ENCODE data around the gene DISC1. TPM values are rescaled to one million over a fixed set of nuclear protein-coding genes. Genes with fewer than 3 reads are reported as not detected.
"Not testable (repeated sequence)": the region's sequence is repeated elsewhere in the genome, so short reads cannot be mapped to it uniquely, and the experiment has no call there.

DISC1 gene
- total RNA-seq, 2 experiments from 2014 or later = 12.6 to 14.7 TPM

DNA sequence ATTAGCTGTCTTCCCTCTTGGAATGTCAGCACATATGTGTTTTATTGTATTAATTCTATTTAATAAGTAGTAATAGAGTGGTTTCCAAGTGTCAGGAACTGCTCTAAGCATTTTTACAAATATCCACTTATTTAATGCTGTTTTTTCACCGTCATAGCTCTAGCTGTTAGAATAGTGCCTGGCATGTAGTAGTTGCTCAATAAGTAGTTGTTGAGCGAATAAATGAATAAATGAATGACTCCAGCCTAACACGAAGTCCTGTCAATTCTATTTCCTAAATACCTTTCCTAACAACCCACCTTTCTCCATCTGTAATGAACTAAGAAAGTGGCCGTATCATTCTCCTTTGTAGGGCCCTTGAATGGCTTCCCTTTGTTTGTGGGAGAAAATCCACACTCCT is 312.5 kb downstream of the DISC1 start:
- Mint-ChIP-seq H3K9me3 (ENCODE audit: insufficient read depth) (no peaks in the 10 kb centered on the region), H3K4me1 (ENCODE audit: low read depth) (no peaks in the 10 kb centered on the region), H3K27me3 (ENCODE audit: low read depth) (no peaks in the 10 kb centered on the region), H3K4me3 (no peak overlapping the region), H3K27ac (no peak overlapping the region), H3K36me3 (ENCODE audit: low read depth) (peaks cover 2% of the 10 kb centered on the region)
- no peak for DNase-seq
- ChIA-PET CTCF (no interaction called here), POLR2A (no interaction called here)
- no peak for ATAC-seq

DNA sequence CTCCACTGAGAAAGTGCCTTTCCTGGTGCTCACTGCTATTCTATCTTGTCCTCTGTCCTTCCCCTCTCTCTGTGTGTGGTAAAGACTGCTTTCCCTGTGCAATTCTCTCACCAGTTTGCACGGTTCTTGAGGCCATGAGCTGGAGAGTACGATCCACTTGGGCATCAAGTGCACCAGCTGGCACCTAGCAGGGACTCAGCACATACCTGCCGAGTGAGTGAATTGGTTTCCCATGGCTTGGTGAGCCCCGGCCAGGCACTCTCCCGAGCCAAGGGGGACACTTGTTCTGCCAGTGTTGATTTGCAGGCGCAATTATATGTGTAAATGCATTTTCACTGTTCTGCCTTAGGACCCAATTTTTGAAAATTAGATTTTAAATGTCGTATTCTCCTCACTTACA is 313.5 kb downstream of the DISC1 start:
- H3K4me1 Mint-ChIP-seq (ENCODE audit: low read depth) = no peaks in the 10 kb centered on the region
- H3K9me3 Mint-ChIP-seq (ENCODE audit: insufficient read depth) = no peaks in the 10 kb centered on the region
- CTCF ChIA-PET = no interaction called here
- no peak overlapping the region for H3K27ac Mint-ChIP-seq
- POLR2A ChIA-PET = no interaction called here
- peaks cover 2% of the 10 kb centered on the region for H3K36me3 Mint-ChIP-seq (ENCODE audit: low read depth)
- DNase-seq (no peak), ATAC-seq (no peak)
- H3K27me3 Mint-ChIP-seq (ENCODE audit: low read depth) = no peaks in the 10 kb centered on the region
- no peak overlapping the region for H3K4me3 Mint-ChIP-seq

GRCh38 chr1:231940701-231941100 is 314.1 kb downstream of the DISC1 start:
- Mint-ChIP-seq H3K9me3 (ENCODE audit: insufficient read depth) (no peaks in the 10 kb centered on the region), H3K4me1 (ENCODE audit: low read depth) (no peaks in the 10 kb centered on the region), H3K27me3 (ENCODE audit: low read depth) (no peaks in the 10 kb centered on the region), H3K36me3 (ENCODE audit: low read depth) (peaks cover 2% of the 10 kb centered on the region), H3K4me3 (no peak overlapping the region), H3K27ac (no peak overlapping the region)
- no peak for ATAC-seq
- POLR2A ChIA-PET = no interaction called here
- DNase-seq = no peak
- CTCF ChIA-PET = no interaction called here

DNA sequence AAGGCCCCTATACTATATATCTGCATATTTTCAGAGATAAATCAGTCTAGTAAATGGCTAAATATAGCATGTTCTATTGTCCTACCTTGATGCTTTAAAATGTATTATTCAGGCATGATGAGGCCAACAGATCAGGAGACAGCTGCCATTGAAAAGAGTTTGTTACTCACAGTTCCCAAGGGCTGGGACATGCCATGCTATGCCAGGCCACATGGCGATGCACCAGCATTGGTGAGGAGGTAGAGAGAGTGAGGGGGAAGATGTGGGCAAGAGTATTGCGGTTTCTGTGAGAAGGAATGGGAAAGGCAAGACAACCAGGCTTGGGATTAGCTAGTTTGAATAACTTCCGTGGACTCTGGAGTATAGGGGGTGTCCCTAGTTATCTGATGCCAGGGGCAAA is 316.5 kb downstream of the DISC1 start:
- H3K36me3 Mint-ChIP-seq (ENCODE audit: low read depth) = peaks cover 4% of the 10 kb centered on the region
- no peak for ATAC-seq

GRCh38 chr1:231948102-231948501 is 321.5 kb downstream of the DISC1 start:
- DNase-seq; H3K4me3 Mint-ChIP-seq; H3K27me3 Mint-ChIP-seq (ENCODE audit: low read depth); H3K9me3 Mint-ChIP-seq (ENCODE audit: insufficient read depth); H3K4me1 Mint-ChIP-seq (ENCODE audit: low read depth); H3K36me3 Mint-ChIP-seq (ENCODE audit: low read depth); CTCF ChIA-PET; POLR2A ChIA-PET; ATAC-seq; H3K27ac Mint-ChIP-seq: not testable (repeated sequence)

More for the DNA sequence above, 316.5 kb downstream of the DISC1 start:
- ChIA-PET CTCF (no interaction called here), POLR2A (no interaction called here)
- no peak for DNase-seq
- Mint-ChIP-seq H3K4me3 (no peak overlapping the region), H3K4me1 (ENCODE audit: low read depth) (no peaks in the 10 kb centered on the region), H3K27ac (no peak overlapping the region), H3K9me3 (ENCODE audit: insufficient read depth) (peaks cover 3% of the 10 kb centered on the region), H3K27me3 (ENCODE audit: low read depth) (no peaks in the 10 kb centered on the region)

DNA sequence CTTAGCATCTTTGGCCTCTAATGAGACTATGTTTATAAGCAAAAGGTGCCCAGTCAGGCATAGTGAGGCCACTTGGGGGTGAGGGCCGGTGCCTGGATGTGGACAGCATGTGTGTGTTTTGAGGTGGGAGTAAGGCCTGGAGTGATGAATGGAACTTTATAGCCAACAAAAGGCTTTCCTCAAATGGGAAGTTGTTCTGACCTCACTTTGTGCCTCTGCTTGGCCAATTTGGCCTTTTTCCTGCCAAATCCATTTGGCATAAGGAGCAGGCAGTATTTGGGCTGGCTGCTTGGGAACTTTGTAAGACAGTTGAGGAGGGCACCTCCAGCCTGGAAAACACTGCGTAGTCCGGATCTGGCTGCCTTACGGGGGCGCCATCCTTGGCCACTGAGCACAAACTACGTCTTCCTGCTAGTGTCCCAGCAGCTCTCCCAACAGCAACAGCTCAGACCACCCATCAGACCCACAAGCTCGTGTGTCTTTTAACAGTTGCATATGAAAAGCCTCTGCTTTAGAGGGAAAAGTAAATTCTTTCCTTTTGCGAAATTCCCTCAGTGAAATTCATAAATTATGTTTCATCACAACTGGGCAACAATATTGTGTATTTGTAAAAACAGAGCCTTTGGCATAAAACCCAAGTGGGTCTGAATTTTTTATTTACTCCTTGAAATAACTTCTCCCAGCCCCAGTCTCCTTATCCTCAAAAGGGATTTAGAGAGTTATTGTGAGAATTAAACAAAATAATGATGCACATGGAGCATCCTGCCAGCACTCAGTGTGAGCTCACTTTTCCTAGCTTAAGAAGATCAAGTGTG is 322.9 kb downstream of the DISC1 start:
- Mint-ChIP-seq H3K4me1 (ENCODE audit: low read depth) (no peaks in the 10 kb centered on the region), H3K9me3 (ENCODE audit: insufficient read depth) (peaks cover 3% of the 10 kb centered on the region), H3K4me3 (no peak overlapping the region), H3K27ac (no peak overlapping the region), H3K36me3 (ENCODE audit: low read depth) (peaks cover 2% of the 10 kb centered on the region), H3K27me3 (ENCODE audit: low read depth) (no peaks in the 10 kb centered on the region)
- CTCF ChIA-PET = no interaction called here
- ATAC-seq (no peak), DNase-seq (no peak)
- POLR2A ChIA-PET = no interaction called here

DNA sequence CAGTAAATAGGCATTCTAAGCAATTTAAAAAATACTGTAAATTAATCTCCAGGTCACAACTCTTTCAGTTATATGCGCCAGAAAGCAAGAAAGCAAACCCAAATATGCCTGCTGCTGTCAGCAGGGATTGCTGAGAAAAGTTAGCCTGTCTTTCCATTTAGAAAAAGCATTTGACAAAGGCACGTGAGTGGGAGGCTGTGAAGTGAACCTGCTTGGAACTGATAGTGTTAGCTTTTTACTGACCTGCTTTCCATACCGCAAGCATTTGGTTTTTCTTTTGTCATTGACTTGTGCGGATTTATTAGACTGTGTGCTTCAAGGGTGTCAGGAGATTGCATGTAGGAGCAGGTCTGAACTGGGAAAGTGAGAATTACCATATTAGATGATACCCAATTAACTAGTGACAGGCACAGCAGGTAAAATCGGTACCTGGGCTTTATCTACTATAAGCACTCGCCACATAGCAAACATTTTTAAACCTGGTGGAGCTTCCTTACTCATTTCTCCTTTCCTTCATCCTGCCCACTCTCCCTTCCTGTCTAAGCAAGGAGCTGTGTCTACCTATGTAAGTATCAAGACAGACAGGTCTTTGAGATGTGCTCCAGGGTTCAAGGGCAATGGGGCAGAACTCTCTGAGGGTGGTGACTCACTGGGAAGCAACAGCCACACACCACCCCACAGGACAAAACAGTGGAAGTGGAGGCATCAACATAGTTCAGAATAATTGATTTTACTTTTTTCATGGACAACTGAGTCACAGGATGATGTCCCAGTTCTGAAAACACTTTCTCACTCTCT is 323.9 kb downstream of the DISC1 start:
- Mint-ChIP-seq H3K4me3 (no peak overlapping the region), H3K9me3 (ENCODE audit: insufficient read depth) (peaks cover 3% of the 10 kb centered on the region), H3K27ac (no peak overlapping the region), H3K4me1 (ENCODE audit: low read depth) (no peaks in the 10 kb centered on the region), H3K36me3 (ENCODE audit: low read depth) (peaks cover 2% of the 10 kb centered on the region), H3K27me3 (ENCODE audit: low read depth) (no peaks in the 10 kb centered on the region)
- ChIA-PET POLR2A (no interaction called here), CTCF (no interaction called here)
- ATAC-seq = no peak
- DNase-seq = no peak

DNA sequence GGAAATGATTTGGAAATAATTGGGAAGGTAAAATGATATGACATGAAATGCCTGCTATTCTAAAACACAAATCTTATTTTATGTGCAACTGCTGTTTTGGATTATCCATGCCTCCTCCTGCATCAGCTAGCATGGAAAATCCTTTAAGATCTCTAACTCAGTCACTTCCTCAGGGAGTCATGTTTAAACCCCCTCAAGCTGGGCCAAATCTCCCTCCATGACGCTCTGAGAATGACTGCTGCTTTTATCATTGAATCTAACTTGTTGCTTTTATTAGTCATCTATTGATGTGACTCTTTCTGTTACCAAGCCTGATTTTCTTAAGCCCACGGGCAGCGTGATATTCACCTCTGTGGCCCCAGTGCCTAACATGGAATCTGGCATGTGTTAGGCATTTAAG is 324.8 kb downstream of the DISC1 start:
- Mint-ChIP-seq H3K9me3 (ENCODE audit: insufficient read depth) (peaks cover 3% of the 10 kb centered on the region), H3K27me3 (ENCODE audit: low read depth) (no peaks in the 10 kb centered on the region), H3K36me3 (ENCODE audit: low read depth) (peaks cover 2% of the 10 kb centered on the region), H3K4me1 (ENCODE audit: low read depth) (no peaks in the 10 kb centered on the region), H3K27ac (no peak overlapping the region), H3K4me3 (no peak overlapping the region)
- ATAC-seq (no peak), DNase-seq (no peak)
- CTCF ChIA-PET = no interaction called here
- POLR2A ChIA-PET = no interaction called here

- CTCF ChIA-PET = no interaction called here
- Mint-ChIP-seq H3K27ac (no peak overlapping the region), H3K27me3 (ENCODE audit: low read depth) (no peaks in the 10 kb centered on the region), H3K9me3 (ENCODE audit: insufficient read depth) (peaks cover 3% of the 10 kb centered on the region), H3K4me1 (ENCODE audit: low read depth) (no peaks in the 10 kb centered on the region), H3K4me3 (no peak overlapping the region), H3K36me3 (ENCODE audit: low read depth) (peaks cover 2% of the 10 kb centered on the region)
- no peak for DNase-seq
- no peak for ATAC-seq
- POLR2A ChIA-PET = interaction anchor here (0.7 kb wide), 1 partner anchor 73 kb away, joined by 4 read pairs; no protein-coding TSS in a partner anchor
These were observed 325.6 kb downstream of the DISC1 start for GRCh38 chr1:231952154-231952553.

GRCh38 chr1:231953660-231954059 is 327.1 kb downstream of the DISC1 start:
- Mint-ChIP-seq H3K27me3 (ENCODE audit: low read depth) (no peaks in the 10 kb centered on the region), H3K9me3 (ENCODE audit: insufficient read depth) (no peaks in the 10 kb centered on the region), H3K4me3 (no peak overlapping the region), H3K27ac (no peak overlapping the region), H3K36me3 (ENCODE audit: low read depth) (no peaks in the 10 kb centered on the region), H3K4me1 (ENCODE audit: low read depth) (no peaks in the 10 kb centered on the region)
- DNase-seq (no peak), ATAC-seq (no peak)
- ChIA-PET POLR2A (no interaction called here), CTCF (no interaction called here)

DNA sequence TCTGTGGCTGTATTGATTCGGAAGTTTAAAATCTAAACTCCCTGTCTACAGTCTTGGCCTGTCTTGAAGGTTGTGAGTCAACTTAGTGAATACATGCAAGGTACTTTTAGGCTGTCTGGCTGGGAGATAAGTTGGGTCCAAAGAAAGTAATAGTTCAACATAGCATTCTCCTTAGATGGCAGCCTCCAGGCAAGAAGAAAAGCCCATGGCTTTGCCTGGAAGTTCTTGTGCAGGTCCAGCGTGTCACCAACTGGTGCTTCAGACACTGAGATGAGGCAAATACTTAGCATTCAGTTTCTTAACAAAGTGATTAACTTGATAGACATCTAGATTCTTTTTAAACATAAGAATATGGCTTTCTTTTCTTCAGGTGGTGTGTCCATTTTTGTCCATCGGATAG is 328.2 kb downstream of the DISC1 start:
- CTCF ChIA-PET = no interaction called here
- Mint-ChIP-seq H3K4me3 (no peak overlapping the region), H3K4me1 (ENCODE audit: low read depth) (no peaks in the 10 kb centered on the region), H3K9me3 (ENCODE audit: insufficient read depth) (no peaks in the 10 kb centered on the region), H3K27ac (no peak overlapping the region), H3K27me3 (ENCODE audit: low read depth) (no peaks in the 10 kb centered on the region), H3K36me3 (ENCODE audit: low read depth) (no peaks in the 10 kb centered on the region)
- ATAC-seq (no peak), DNase-seq (no peak)
- POLR2A ChIA-PET = no interaction called here

DNA sequence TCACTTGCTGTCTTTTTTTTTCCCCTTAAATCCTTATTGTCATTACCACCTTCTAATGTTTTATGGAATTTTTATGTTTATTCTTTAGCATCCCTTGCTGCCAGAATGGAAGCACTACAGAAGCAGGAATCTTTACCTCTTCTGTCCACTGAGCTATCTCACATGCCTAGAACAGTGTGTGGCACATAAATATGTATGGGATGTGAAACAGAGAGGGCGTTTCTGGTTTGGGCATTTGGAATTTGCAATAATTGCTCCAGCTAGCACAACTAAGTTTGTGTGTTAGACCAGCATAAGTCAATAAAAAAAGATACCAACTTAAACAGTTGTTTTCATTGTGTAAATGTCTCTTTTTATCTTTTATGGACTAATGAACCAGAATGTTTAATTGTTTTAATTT is 330.8 kb downstream of the DISC1 start:
- H3K27ac Mint-ChIP-seq = no peak overlapping the region
- H3K9me3 Mint-ChIP-seq (ENCODE audit: insufficient read depth) = no peaks in the 10 kb centered on the region
- DNase-seq = no peak
- ATAC-seq = no peak
- no peaks in the 10 kb centered on the region for H3K4me1 Mint-ChIP-seq (ENCODE audit: low read depth)
- H3K27me3 Mint-ChIP-seq (ENCODE audit: low read depth) = no peaks in the 10 kb centered on the region
- no peak overlapping the region for H3K4me3 Mint-ChIP-seq
- POLR2A ChIA-PET = no interaction called here
- H3K36me3 Mint-ChIP-seq (ENCODE audit: low read depth) = no peaks in the 10 kb centered on the region
- CTCF ChIA-PET = interaction anchor here (0.9 kb wide), 1 partner anchor 26 kb away, joined by 3 read pairs; no protein-coding TSS in a partner anchor

Data from activated CD8-positive, alpha-beta T cell treated with anti-CD3 and anti-CD28 coated beads, Interleukin-2, amount 10 ng/mL, durations not matched to agents 7 days and 5 days (primary cell).